ENCODE measurements around the gene ADCY5.

ADCY5 gene

DNA sequence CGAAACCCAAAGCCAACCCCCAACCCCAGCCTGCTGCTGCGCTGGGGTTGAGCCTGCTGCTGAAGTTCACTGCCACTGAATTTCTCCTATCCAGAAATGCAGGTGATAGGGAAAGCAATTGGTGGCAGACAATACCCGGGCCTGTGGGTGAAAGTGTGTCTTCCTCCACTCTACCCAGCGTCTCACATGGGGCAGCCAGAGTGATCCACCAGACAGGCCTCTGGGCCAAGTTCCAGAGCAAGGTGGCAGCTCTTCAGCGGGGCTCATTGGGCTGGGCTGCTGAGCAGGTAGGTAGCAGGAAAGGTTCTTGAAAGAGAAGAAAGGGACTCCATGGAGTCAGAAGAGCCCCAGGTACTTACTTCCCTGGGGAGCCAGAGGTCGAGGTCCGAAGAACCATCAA, 6.0 kb downstream of the ADCY5 start:
- no peak for DNase-seq (ENCODE audit: low read depth)
- TF ChIP-seq, protein P1, sequence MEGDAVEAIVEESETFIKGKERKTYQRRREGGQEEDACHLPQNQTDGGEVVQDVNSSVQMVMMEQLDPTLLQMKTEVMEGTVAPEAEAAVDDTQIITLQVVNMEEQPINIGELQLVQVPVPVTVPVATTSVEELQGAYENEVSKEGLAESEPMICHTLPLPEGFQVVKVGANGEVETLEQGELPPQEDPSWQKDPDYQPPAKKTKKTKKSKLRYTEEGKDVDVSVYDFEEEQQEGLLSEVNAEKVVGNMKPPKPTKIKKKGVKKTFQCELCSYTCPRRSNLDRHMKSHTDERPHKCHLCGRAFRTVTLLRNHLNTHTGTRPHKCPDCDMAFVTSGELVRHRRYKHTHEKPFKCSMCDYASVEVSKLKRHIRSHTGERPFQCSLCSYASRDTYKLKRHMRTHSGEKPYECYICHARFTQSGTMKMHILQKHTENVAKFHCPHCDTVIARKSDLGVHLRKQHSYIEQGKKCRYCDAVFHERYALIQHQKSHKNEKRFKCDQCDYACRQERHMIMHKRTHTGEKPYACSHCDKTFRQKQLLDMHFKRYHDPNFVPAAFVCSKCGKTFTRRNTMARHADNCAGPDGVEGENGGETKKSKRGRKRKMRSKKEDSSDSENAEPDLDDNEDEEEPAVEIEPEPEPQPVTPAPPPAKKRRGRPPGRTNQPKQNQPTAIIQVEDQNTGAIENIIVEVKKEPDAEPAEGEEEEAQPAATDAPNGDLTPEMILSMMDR (conservative IDR thresholded peaks at IDR 0.05; ENCODE audit: low read depth, low read length), result no peak
- H3K4me3 ChIP-seq (ENCODE audit: low read depth, low read length), result no peak overlapping the region

DNA sequence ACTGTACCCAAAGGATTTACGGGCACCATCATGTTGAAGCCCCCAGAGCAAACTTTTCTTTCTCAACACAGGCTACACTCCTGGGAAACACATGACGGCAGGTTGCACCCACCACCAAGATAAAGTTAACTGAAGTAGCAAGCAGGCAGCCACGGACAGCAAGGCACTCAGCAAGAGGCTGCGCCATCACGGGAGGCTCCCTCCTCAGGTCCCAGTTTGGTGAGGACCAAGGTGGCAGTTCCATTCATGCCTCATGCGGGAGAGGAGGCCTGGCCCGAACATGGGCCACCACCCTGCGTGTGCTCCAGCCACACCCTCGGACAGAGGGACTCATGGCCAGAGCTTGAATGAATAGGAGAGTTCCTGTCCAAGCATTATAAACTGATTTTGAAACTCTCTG, 6.8 kb downstream of the ADCY5 start:
- DNase-seq (ENCODE audit: low read depth), result no peak
- H3K4me3 ChIP-seq (ENCODE audit: low read depth, low read length), result no peak overlapping the region
- TF ChIP-seq, protein P1 (conservative IDR thresholded peaks at IDR 0.05; ENCODE audit: low read depth, low read length), result no peak

DNA sequence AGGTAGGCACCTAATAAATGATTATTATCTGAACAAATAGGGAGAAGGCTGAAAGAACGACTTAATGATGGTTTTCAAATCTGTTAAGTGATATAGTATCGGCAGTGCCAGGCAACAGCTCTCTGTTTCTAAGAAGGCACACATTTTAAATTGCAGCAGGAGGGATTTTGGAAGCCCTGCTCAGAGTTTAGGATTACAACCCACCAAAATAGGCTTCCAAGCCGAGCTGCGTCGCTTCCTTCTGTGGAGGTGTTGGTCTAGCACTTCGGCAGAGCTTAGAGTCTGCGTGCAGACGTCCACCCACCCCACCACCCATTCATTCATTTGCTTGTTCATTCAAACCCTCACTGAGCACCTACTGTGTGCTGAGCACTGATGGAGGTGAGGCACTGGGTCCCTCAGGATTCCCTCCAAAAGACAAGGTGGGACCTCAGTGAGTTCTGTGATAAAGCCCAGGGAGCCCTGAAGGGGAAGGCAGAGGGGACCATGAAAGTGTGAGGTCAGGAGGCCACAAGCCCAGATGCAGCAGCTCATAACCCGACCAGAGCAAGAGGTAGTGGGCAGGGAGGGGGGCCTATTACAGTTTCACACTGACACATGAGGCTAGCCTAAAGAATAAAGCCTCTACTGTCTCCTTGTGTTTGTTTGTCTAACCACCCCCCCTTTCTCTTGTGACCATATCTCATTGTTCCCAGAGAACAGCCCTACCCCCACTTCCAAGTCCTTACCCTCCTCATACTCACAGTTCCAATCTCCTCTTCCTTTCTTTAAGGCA, 8.9 kb downstream of the ADCY5 start:
- TF ChIP-seq, protein P1 (conservative IDR thresholded peaks at IDR 0.05; ENCODE audit: low read depth, low read length), result no peak
- no peak overlapping the region for H3K4me3 ChIP-seq (ENCODE audit: low read depth, low read length)
- no peak for DNase-seq (ENCODE audit: low read depth)

DNA sequence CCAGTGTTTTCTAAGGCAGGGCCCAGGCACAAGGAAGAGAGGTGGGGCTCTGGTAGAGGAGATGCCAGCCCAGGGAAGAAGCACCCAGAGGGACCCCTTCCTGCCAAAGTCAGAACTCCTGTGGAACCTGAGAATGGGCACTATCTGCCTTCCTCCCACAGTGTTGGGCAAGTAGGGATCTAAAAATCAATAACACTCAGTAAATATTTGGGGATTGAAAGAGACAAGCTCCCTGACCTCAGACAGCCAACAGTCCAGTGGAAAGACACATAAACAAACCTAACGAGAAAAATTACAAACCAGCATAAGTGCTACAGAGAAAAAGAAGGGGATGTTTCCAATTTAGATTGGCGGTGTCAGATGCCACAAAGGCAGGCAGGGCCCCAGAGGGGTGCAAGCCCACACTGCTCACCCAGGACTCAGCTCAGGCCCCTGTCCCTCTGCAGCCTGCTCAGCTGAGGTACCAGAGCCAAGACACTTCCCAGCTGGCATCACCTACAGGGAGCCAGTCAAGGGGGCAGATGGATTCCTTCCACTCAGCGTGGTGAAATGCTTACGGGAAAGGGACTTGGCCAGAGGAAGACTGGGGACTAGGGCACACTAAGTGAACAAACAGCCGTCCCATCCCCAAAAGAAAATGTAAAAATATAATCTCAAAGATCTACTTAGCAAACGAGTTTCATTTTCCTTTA, 15.9 kb downstream of the ADCY5 start:
- DNase-seq (ENCODE audit: low read depth), result no peak
- H3K4me3 ChIP-seq (ENCODE audit: low read depth, low read length), result no peak overlapping the region
- TF ChIP-seq, protein P1 (conservative IDR thresholded peaks at IDR 0.05; ENCODE audit: low read depth, low read length), result no peak

DNA sequence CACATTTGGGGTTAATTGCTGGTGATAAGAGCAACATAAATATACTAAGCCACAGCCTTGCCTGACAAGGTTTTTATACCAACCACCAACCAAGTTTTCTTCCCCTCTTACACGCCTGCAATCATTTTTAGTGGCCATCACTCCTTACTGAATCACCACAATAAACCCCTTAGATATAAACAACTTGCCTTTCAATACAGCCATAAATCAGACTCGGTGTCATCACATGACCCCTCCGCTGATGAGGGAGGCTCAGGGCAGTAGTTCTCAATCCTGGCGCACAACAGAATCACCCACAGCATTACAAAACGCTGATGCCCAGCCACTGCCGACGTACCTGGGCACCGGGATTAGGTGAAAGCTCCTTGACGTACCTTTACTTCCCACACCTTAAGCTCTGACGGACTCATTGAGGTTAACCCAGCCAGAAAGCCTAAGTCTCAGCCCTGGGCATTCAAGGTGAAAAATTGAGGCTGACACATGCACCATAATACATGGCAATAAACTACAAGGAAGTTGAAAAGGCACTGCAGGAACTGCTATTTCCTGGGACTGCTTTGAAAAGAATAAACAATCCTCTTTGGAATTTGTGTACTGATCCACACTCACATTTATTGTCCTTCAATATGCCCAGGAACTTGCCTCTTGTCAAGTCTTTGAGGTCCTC, 17.1 kb downstream of the ADCY5 start:
- no peak overlapping the region for H3K4me3 ChIP-seq (ENCODE audit: low read depth, low read length)
- TF ChIP-seq, protein P1 (conservative IDR thresholded peaks at IDR 0.05; ENCODE audit: low read depth, low read length), result no peak
- no peak for DNase-seq (ENCODE audit: low read depth)

DNA sequence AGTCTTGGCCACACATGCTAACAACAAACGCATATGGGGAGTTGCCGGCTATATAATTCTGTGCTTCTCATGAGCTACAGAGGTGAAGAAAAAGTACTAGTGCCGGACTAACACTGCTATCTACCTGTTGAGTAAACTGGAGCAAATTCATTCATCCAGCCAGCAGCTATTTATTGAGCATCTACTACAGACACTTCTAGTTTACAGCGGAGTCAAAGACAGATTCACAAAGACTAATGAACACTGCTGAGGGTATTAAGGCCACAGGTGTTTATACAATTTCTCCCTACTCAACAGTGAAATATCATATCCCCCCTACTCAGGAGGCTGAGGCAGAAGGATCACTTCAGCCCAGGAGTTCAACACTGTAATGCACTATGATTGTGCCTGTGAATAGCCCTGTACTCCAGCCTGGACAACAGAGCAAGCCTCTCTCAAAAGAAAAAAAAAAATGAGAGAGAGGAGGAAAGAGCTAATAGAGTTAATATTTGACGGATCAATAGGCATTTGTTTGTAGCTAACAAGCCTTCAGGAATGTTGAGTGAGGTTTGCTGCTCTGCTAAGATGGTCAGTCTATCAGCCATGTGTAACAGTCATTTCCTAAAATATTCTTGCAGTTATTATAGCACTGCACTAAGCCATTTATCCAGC, 17.8 kb downstream of the ADCY5 start:
- H3K4me3 ChIP-seq (ENCODE audit: low read depth, low read length), result no peak overlapping the region
- DNase-seq (ENCODE audit: low read depth), result no peak
- TF ChIP-seq, protein P1 (conservative IDR thresholded peaks at IDR 0.05; ENCODE audit: low read depth, low read length), result no peak
